ENCODE results near the gene ZKSCAN4. TPM values are rescaled to one million over a fixed set of nuclear protein-coding genes. Genes with fewer than 3 reads are reported as not detected.

Gene ZKSCAN4
- polyA plus RNA-seq (ENCODE audit: insufficient read length in 4 of 4): 10 to 100 TPM; 11.2 to 12.9 (median 12.1) TPM

DNA sequence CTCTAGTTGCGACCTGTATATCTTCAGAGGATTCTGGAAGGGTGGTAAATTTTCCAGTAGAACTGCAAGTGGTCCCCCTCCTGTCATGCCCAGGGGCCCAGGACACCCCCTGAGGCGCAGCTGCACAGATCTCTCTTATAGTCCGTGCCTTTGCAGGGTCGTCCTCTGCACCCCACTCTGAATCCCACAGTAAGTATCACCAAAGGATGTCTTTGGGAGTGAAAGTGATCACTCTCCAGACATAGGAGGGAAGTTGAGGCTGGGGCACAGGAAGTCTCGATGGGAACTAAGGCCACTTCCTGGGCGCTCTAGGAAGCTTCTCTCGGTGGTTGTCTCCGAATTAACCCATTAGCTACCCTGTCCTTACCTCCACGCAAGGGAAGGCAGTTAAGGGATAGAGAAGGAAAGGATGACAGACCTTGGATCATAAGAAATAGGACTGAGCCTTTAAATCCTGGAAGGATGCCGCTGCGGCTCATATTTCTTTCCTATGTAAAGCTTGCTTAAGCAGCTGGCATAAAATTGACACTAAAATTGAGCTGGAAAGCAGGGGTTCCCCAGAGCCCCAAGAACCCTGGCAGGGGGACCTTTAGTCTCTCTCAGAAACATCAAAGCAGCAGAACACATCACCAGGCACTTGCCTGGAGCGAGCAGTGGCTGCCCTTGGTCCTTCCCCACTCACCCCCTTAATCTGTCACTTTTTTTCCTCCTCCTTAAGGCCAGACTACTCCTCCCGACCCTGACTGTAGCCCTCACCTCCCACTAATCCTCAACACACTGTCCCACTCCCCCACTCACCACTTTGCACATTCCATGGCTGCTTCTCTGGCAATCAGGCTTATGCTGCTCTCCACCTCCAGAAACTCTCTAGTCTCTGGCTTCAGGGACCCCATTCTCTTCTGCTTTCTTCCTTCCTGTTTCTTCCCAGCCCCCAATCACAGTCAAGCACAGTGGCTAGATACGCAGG is at the start of gene ZKSCAN4:
TSS of gene ZKSCAN4 (minus strand) at position 261 of the 967 bp plus-strand sequence. CDS start 289 bp downstream, outside the sequence.
- peak; percentile 81 to 87 (median 84) for DNase-seq (ENCODE audit: low read depth in 4 of 4, low spot score in 3 of 4)

DNA sequence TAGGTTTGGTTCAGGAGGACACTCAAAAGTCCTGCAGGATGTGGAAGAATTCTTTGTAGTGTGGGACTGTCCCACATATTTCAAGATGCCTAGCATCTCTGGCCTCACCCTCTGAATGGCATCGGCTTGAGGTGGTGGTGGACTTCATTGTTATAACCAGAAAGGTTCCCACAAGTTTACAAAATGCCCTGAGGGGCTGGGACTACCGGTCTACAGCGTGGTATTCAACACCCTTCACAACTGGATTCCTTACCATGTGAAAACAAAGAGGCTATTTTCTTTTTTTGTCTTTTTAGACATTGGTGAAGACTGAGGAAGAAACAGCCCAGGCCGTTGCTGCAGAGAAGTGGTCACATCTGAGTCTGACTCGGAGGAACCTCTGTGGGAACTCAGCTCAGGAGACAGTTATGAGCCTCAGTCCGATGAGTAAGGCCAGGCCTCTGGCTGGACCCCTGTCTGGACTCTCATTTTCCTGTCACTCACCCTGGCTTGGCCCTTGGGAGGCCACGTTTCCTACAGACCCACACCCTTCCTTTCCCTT is 44.5 kb upstream of the ZKSCAN4 start:
- no peak for DNase-seq (ENCODE audit: low read depth in 4 of 4, low spot score in 3 of 4)

DNA sequence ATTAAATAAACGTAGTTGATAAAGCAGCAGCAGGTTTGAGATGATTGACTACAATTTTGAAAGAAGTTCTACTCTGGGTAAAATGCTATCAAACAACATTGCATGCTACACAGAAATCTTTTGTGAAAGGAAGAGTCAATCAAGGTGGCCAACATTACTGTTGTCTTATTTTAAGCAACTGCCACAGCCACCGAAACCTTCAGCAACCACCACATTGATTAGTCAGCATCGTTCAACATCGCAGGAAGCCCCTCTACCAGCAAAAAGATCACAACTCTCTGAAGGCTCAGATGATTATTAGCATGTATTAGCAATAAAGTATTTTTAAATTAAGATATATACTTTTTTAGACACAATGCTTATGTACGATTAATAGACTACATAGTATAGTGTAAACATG is 43.3 kb upstream of the ZKSCAN4 start:
- DNase-seq (ENCODE audit: low read depth in 4 of 4, low spot score in 3 of 4): no peak

DNA sequence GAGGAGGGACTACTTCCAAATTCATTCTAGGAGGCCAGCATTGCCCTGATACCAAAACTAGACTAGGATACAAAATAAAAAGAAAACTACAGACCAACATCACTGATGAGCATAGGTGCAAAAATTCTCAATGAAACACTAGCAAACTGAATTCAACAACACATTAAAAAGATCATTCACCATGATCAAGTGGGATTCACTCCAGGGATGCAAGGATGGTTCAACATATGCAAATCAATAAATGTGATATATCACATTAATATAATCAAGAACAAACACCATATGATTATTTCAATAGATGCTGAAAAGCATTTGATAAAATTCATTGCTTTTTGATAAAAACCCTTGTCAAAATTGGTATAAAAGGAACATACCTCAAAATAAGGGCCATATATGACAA is 39.5 kb upstream of the ZKSCAN4 start:
- no peak for DNase-seq (ENCODE audit: low read depth in 4 of 4, low spot score in 3 of 4)

DNA sequence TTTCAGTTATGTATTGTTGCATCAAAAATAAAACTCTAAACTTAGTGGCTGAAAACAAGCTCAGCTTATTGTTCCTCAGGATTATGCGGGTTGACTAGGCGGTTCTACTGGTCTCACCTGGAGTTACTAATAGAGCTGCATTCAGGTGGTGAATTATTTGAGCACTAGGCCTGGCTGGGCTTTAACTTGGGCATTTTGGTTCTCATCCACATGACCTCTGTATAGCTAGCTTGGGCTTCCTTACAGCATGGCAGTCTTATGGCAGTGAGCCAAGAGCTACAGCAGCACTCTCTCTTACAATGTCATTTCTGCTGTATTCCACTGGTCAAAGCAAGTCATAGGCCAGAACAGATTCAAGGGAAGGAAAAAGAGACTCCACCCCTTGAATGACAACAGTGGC is 30.9 kb upstream of the ZKSCAN4 start:
- no peak for DNase-seq (ENCODE audit: low read depth in 4 of 4, low spot score in 3 of 4)

DNA sequence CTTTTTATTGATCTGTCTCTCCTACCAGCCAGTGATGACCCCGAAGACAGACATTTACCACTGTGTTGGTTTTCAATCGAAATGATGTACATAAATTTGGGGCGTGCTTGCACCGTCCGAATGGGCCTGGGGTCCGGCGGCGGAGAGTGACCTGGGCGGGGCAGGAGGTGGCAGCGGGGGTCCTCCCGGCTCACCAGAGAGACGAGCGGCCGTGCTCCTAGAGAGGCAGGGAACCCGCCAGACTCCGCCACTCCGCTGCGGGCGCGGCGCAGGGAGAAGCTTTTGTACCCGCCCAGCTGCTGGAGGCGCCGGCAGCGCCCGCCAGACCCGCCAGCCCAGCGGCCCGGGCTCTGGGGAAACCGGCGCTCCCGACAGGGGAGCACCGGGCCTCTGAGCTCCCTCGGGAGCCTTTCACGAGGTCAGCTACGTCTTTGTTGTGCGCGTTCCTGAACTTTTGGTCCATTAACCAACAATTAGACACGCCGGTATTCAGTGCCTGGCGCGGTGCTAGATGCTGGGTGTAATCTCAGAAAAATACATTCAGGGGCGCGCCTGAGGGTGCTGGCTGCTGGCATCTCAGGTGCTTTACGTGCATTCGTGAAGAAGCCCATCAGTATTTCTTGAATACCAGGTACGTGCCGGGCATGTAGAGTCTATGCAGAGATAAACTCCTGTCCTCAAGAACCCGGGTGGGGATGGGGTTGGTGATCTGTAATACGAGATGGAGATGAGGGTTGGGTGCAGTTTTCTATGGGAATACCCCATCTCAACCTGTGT is 29.4 kb upstream of the ZKSCAN4 start, which contains the start of gene PGBD1:
TSS of gene PGBD1 (plus strand) at position 285 of the 777 bp plus-strand sequence. CDS start 2,242 bp downstream, outside the sequence.
- peak in 2 of 4 donors; percentile 32 to 37 for DNase-seq (ENCODE audit: low read depth in 4 of 4, low spot score in 3 of 4)

DNA sequence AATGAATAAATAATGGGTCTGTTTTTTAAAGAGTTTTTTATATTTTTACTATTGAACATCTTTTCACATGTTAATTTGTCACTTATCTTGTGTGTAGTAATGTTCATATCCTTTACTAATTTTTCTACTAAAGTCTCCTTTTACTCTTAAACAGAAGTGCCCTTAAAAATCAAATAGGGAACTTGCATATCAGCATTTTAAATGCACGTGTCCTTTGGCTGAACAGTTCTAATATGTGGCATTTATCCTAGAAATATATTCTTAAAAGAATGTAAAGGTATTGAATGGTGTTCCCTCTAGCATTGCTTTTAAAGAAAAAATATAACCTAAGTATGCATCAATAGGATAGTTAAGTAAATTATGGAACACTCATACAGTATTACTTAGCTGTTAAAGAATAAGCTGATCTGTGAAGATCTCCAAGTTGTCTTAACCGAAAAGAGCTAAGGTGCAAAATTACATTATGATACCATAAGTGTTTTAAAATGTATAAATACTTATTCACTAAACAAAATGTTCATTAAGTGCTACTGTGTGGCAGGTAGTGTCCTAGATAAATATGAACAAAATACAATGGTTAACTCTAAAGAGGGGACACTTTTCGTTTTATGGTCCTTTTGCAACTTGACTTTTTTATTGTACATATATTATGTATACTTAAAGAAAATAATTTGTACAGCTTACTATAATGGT is 28.7 kb upstream of the ZKSCAN4 start:
- DNase-seq (ENCODE audit: low read depth in 4 of 4, low spot score in 3 of 4): no peak

DNA sequence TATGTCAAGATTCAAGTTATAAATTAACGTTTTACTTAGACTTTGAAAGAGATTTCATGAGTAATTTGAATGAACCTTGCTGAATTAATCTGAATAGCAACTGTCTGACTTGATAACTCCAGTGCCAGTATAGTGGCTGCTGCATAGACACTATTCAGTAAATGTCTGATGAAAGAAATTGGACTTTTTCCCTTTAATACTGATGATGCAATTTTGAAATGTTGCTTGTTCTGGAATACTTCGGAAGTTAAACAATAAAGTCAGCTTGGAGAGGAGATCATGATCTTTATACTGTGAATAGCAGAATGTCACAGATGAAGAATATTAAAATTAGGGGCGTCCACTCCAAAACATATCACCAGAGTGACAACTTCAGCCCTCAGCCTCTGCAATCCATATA is 25.7 kb upstream of the ZKSCAN4 start:
- no peak for DNase-seq (ENCODE audit: low read depth in 4 of 4, low spot score in 3 of 4)

DNA sequence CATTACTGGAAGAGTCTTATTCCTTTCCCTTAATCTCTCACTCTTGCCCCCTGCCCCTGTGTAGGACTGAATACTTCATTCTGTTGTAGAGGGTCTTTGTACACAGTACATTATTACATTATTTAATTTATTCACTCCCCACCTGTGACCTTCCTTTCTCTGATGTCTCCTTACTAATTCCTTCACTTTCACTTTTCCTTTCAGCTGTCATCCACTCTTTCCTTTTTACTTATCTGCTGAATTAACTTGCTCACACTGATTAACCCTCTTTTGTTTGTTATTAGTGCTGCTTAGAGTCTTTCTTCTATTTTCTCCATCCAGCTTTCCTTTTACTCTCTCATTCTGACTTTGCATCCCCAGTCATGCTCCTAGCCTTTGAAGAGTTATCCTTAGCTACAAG is 22.8 kb upstream of the ZKSCAN4 start:
- DNase-seq (ENCODE audit: low read depth in 4 of 4, low spot score in 3 of 4): no peak

DNA sequence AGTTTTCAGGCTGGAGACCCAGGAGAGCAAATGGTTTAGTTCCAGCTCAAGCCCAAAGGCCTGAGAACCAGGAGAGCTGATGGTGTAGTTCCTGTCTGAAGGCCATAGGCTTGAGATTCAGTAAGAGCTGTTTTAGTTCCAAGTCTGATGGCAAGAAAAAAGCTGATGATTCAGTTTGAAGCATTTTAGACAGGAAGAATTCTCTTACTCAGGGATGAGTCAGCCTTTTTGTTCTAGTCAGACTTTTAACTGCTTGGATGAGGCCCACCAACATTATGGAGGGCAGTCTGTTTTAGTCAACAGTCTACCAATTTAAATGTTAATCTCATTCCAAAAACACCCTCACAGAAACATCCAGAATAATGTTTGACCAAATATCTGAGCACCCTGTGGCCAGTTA is 17.4 kb upstream of the ZKSCAN4 start:
- DNase-seq (ENCODE audit: low read depth in 4 of 4, low spot score in 3 of 4): no peak

DNA sequence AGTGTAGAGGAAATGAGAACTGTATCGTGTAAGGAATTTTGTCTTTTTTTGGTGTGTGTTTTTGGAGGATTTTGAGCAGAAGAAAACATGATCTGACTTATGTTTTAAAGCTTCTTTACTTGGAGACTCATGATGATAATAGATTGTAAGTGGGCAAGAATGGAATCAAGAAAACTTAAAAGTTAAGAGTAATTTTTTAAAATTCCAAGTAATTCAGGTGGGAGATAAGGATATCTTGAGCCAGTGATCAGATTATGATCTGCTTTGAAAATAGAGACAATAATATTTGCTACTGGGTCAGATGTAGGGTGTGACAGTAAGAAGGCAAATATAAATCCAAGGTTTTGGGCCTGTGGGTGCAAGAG is 15.6 kb upstream of the ZKSCAN4 start:
- no peak for DNase-seq (ENCODE audit: low read depth in 4 of 4, low spot score in 3 of 4)

DNA sequence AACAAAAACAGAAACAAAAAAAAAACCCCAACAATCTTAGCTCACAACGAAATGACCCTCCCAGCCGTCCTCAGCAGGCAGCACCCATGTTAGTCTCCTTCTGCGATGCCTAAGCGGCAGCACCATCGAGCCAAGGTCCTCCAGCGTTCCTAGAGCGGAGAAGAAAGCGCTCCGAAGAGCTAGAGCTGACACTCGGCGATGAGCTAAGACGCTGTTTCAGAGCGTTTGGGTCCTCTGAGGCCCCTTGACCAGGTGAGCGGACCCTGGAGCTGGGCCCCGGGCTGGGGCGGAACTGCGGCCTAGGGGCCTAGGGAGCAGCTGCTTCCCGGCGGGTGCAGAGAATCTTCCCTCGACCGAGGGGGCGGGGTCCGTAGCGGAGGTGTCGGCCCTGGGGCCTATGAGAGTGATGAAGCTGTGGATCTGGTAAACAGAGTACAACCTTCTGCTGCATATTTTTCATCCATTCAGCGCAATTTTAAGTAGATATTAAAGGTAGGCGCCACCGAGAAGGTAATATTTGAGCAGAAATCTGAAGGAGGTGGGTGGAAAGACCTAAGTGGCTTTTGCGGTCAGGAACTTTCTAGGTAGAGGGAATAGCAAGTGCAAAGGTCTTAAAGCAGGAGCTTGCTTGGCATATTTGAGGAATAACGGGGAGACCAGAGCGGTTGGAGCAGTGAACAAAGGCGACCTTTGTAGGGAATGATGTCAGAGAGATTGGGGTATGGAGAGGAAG is 15.1 kb upstream of the ZKSCAN4 start, which contains the start of gene ZSCAN26:
TSS of gene ZSCAN26 (plus strand) at position 182 of the 733 bp plus-strand sequence. CDS start 4,777 bp downstream, outside the sequence.
- peak; percentile 87 to 90 (median 88) for DNase-seq (ENCODE audit: low read depth in 4 of 4, low spot score in 3 of 4)

DNA sequence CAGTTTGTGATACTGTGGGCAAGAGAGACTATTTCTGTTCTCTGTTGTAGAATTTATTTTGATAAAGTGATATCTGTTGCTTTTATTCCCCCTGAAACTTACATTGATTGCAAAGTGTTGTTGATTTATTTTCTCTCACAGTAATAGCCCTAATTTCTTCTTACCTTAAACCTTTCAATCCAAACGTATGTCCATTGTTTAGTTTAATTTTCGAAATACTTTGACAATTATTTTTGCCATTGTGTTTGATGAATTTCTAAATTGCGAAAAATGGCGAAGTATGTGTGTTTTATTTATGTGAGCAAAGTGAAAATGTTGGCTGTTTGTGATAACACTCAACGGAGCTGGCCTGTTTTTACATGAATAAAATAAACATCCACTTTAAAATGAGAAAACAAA is 14.5 kb upstream of the ZKSCAN4 start:
- DNase-seq (ENCODE audit: low read depth in 4 of 4, low spot score in 3 of 4): no peak

DNA sequence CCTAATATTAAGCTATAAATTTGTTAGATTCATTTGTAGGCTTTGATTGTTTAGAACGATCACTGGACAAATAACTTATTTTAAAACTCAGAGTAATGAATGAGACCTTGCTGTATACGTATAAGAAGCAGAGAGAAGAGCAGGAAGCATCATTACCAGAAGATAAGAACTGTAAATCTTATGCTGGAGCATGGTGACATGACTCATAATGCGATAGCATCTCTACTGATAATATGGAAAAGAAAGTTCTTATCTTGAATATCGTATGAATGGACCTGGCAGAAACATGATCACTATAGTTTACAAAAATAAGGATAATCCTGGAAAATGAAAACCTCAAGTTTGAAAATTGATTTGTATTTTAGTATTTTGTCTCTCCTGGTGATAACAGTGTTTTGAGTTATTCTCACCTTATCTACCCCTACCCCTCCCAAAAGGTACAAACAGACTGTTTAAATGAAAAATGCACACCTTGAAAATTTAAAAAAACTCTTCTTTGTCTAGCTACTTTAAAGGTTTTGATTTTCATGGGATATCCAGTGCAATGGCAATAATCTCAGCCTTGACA is 12.8 kb upstream of the ZKSCAN4 start:
- no peak for DNase-seq (ENCODE audit: low read depth in 4 of 4, low spot score in 3 of 4)

DNA sequence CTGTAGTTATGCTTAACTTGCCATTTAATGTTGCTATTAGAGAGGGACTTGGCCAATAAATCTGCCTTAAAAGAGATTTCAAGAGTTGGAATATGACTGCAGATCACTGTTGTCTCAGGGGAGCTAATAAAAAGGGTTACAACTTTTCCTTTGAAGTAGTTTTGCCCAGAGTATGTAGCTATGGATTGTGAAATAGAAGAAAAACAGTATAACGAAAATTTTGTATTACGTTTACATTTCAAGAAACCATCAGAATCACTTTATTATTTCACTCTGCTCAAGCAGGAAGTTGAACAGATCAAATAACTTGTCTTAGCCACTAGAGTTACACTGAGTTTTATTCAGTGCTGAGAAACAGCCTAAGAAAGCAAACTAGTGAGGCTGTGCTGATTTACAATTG is 11.9 kb upstream of the ZKSCAN4 start:
- DNase-seq (ENCODE audit: low read depth in 4 of 4, low spot score in 3 of 4): no peak

DNA sequence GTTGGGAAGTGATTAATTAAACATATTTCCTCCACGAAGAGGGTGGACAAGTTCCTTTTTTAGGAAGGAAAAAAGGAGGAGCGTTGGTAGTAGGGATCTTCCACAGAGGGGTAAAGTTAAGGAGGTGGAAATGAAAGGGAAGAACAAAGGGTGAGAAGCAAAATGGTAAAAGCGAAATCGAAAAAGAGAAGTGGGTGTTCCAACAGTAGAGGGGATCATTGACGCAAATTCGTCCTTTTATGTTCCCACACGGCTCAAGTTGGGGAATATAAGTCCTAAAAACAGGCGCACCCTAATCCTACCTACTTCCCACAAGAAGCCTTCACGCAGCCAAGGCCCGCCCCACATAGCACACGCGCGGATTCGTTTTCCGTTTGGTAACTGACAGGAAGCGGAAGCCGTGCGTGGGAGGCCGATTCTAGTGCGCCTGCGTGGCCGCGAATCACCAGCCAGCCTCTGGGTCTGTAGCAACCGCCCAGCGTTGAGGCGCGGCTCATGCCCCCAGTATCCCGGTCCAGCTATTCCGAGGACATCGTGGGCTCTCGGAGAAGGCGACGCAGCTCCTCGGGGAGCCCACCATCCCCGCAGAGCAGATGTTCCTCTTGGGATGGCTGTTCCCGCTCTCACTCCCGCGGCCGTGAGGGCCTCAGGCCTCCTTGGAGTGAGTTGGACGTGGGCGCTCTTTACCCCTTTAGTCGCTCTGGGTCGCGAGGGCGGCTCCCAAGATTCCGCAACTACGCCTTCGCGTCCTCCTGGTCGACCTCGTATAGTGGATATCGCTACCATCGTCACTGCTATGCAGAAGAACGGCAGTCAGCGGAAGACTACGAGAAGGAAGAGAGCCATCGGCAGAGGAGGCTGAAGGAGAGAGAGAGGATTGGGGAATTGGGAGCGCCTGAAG is 7.1 kb upstream of the ZKSCAN4 start, which contains the start of gene NKAPL:
TSS of gene NKAPL (plus strand) at position 421 of the 901 bp plus-strand sequence. CDS start at position 496, 75 bp downstream.
- DNase-seq (ENCODE audit: low read depth in 4 of 4, low spot score in 3 of 4): peak in 1 of 4 donors; percentile 25

DNA sequence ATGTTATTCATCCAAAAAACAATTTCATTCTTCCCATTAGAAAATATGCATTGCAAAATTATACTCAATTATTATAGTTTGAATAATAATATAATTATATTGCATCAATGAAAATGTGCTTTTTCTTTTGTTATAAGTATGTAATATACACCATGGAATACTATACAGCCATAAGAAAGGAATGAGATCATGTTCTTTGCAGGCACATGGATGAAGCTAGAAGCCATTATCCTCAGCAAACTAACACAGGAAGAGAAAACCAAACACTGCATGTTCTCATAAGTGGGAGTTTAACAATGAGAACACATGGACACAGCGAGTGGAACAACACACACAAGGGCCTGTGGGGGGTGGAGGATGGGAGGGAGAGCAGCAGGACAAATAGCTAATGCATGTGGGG is 5.0 kb upstream of the ZKSCAN4 start:
- no peak for DNase-seq (ENCODE audit: low read depth in 4 of 4, low spot score in 3 of 4)

DNA sequence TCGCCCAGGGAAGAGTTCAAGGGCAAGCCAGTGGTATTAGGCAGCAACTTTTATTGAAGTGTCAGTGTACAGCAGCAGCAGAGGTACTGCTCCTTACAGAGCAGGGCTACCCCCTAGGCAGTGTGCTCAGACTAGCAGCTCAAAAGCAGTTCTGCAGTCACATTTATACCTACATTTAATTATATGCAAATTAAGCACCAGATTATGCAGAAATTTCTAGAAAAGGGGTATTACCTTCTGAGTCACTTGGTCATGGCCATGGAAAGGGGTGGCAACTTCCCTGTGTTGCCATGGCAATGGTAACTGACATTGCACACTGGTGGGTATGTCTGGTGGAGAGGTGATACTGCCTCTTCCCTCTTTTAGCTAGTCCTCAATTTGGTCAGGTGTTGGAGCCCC is 2.1 kb upstream of the ZKSCAN4 start:
- DNase-seq (ENCODE audit: low read depth in 4 of 4, low spot score in 3 of 4): no peak
